A549 (cell line): ENCODE data around the gene PDLIM7. TPM values are rescaled to one million over a fixed set of nuclear protein-coding genes. Genes with fewer than 3 reads are reported as not detected.

ENCODE experiments used
- ATAC-seq, 2 experiments: fragments of 200-7000 bp in 1 of 2; fragments of >200 bp in 1 of 2; cut with Nextera tagmentation in 1 of 2; cut with Tn5 transposase in 1 of 2; 3 replicates each; pipeline versions ENCODE4 v1.8.0 to v1.9.1; 2018 to 2020; ENCODE audit warnings: mild to moderate bottlenecking in 1 of 2, moderate library complexity in 1 of 2
- CTCF ChIA-PET: fragments of 300-600 bp; sonication (Branson Sonifier 250); formaldehyde crosslinking; extraction: SDS; loops from one replicate; lab custom pipeline; 2021; ENCODE audit warnings: antibody characterized with exemption, inconsistent platforms; lab: Yijun Ruan, JAX
- POLR2A ChIA-PET: fragments of 350-600 bp; formaldehyde crosslinking; extraction: SDS; loops from one replicate; lab custom pipeline; 2021; ENCODE audit warnings: antibody characterized with exemption, inconsistent platforms; lab: Yijun Ruan, JAX
- DNase-seq, 2 experiments: peaks; one replicate each; pipeline versions ENCODE4 v3.0.0 to v3.0.0-alpha.2; 2011 to 2016; ENCODE audit warnings: low read depth in 1 of 2, low spot score in 1 of 2
- FAIRE-seq: peaks from 2 replicates; lab custom pipeline; 2011; peaks lifted over from hg19 to GRCh38; lab: Jason Lieb, UNC
- H3K27ac ChIP-seq, 2 experiments: fragments of >200 bp; sonication (Bioruptor Twin); formaldehyde crosslinking; 3 replicates each; pipeline ENCODE4 v1.5.1; 2016 to 2017
- H3K4me1 ChIP-seq: fragments of >200 bp; sonication (Bioruptor Twin); formaldehyde crosslinking; 3 replicates; pipeline ENCODE4 v1.6.1; 2016
- H3K4me2 ChIP-seq: fragments of >200 bp; sonication (Bioruptor Twin); formaldehyde crosslinking; 3 replicates; pipeline ENCODE4 v1.6.1; 2016
- H3K4me3 ChIP-seq: fragments of >200 bp; sonication (Bioruptor Twin); formaldehyde crosslinking; 3 replicates; pipeline ENCODE4 v1.5.1; 2016
- H3K9me3 ChIP-seq: fragments of >200 bp; sonication (Bioruptor Twin); formaldehyde crosslinking; 3 replicates; pipeline ENCODE4 v1.6.1; 2016
- CBX8 ChIP-seq: fragments of 200-600 bp; sonication (generic); IDR thresholded peaks from 2 replicates; pipeline ENCODE4 v1.6.1; 2016
- CEBPB ChIP-seq, 2 experiments: fragments of >200 bp in 1 of 2; sonication (Bioruptor Twin) in 1 of 2; formaldehyde crosslinking in 1 of 2; IDR thresholded peaks; 2 replicates each; pipeline ENCODE4 v1.6.1; 2012 to 2016
- CHD4 ChIP-seq: fragments of 200-600 bp; sonication (generic); IDR thresholded peaks from 2 replicates; pipeline ENCODE4 v1.6.1; 2016; ENCODE audit warnings: antibody characterized with exemption, mild to moderate bottlenecking, borderline replicate concordance
- FOSL2 ChIP-seq, 2 experiments: fragments of 450-650 bp in 1 of 2; fragments of >200 bp in 1 of 2; sonication (Bioruptor Twin) in 1 of 2; formaldehyde crosslinking; IDR thresholded peaks; 2 replicates each; pipeline versions ENCODE4 v1.5.0 to v1.6.1; 2016 to 2020; ENCODE audit warnings: mild to moderate bottlenecking in 1 of 2, moderate library complexity in 1 of 2
- FOXS1 ChIP-seq: fragments of 250-450 bp; sonication (Bioruptor Pico); IDR thresholded peaks from 2 replicates; pipeline ENCODE4 v1.5.0; 2020; ENCODE audit warnings: mild to moderate bottlenecking, moderate library complexity
- HOXA7 ChIP-seq: fragments of 250-450 bp; sonication (Bioruptor Pico); IDR thresholded peaks from 2 replicates; pipeline ENCODE4 v1.5.0; 2020; ENCODE audit warnings: mild to moderate bottlenecking, moderate library complexity
- JUN ChIP-seq, 2 experiments: fragments of >200 bp; sonication (Bioruptor Twin); formaldehyde crosslinking; IDR thresholded peaks; 2 replicates in 1 of 2; 3 replicates in 1 of 2; pipeline ENCODE4 v1.6.1; 2016 to 2017
- JUNB ChIP-seq: fragments of >200 bp; sonication (Bioruptor Twin); formaldehyde crosslinking; IDR thresholded peaks from 2 replicates; pipeline ENCODE4 v1.6.1; 2016
- KDM1A ChIP-seq: fragments of 200-600 bp; sonication (generic); IDR thresholded peaks from 2 replicates; pipeline ENCODE4 v1.6.1; 2016; ENCODE audit warnings: low read depth, mild to moderate bottlenecking
- POLR2AphosphoS2 ChIP-seq: conservative IDR thresholded peaks from 2 replicates; pipeline ENCODE4 v1.6.1; 2012; ENCODE audit warnings: low read length, improper control_type of control experiment, inconsistent platforms
- ZC3H11A ChIP-seq: fragments of 450-650 bp; IDR thresholded peaks from 2 replicates; pipeline ENCODE4 v1.6.1; 2014; ENCODE audit warnings: antibody characterized with exemption, mild to moderate bottlenecking
- ZNF302 ChIP-seq: fragments of 250-450 bp; sonication (Bioruptor Pico); IDR thresholded peaks from 2 replicates; pipeline ENCODE4 v1.9.0; 2021; ENCODE audit warnings: inconsistent platforms, mild to moderate bottlenecking, moderate library complexity
- WGBS: methylation state at CpG from one replicate; pipeline ENCODE4 v1.1.6; 2017; ENCODE audit errors: missing lambda C conversion rate; 5-methylcytosine and 5-hydroxymethylcytosine counted together
- polyA plus RNA-seq, 4 experiments: library from polyadenylated mRNA; depleted of rRNA in 3 of 4; stranded (reverse); fragments of >200 nt; fragmentation: RNase III in 1 of 4; extraction: RNeasy Plus Mini Kit Qiagen cat#74134 plus additional on column Dnase treatment in 1 of 4; gene quantifications; 2 replicates in 3 of 4; 3 replicates in 1 of 4; pipeline ENCODE4 v1.2.3, GENCODE V29; 2011 to 2017
- TF ChIP-seq, protein P1 (sequence below): IDR thresholded peaks from 2 replicates; pipeline ENCODE4 v1.6.1; 2012; ENCODE audit warnings: low read depth, borderline replicate concordance
- TF ChIP-seq, protein P2 (sequence below): fragments of >200 bp; sonication (Bioruptor Twin); formaldehyde crosslinking; IDR thresholded peaks from 3 replicates; pipeline ENCODE4 v1.5.1; 2016

Gene PDLIM7
- polyA plus RNA-seq, 2 of the 4 experiments (the other 2 are of a cell fraction), result 30.7 to 124 TPM

- TF ChIP-seq JUN (IDR thresholded peaks at IDR 0.05) (no peak), ZC3H11A (no peak), FOXS1 (CRISPR knock-in tag) (no peak), JUNB (no peak), ZNF302 (CRISPR knock-in tag) (no peak), FOSL2 (IDR thresholded peaks at IDR 0.05) (no peak), FOSL2 (CRISPR knock-in tag; IDR thresholded peaks at IDR 0.05) (no peak), CEBPB (IDR thresholded peaks at IDR 0.05) (no peak)
- TF ChIP-seq, protein P1, sequence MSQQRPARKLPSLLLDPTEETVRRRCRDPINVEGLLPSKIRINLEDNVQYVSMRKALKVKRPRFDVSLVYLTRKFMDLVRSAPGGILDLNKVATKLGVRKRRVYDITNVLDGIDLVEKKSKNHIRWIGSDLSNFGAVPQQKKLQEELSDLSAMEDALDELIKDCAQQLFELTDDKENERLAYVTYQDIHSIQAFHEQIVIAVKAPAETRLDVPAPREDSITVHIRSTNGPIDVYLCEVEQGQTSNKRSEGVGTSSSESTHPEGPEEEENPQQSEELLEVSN, result no peak
- TF ChIP-seq, protein P2, sequence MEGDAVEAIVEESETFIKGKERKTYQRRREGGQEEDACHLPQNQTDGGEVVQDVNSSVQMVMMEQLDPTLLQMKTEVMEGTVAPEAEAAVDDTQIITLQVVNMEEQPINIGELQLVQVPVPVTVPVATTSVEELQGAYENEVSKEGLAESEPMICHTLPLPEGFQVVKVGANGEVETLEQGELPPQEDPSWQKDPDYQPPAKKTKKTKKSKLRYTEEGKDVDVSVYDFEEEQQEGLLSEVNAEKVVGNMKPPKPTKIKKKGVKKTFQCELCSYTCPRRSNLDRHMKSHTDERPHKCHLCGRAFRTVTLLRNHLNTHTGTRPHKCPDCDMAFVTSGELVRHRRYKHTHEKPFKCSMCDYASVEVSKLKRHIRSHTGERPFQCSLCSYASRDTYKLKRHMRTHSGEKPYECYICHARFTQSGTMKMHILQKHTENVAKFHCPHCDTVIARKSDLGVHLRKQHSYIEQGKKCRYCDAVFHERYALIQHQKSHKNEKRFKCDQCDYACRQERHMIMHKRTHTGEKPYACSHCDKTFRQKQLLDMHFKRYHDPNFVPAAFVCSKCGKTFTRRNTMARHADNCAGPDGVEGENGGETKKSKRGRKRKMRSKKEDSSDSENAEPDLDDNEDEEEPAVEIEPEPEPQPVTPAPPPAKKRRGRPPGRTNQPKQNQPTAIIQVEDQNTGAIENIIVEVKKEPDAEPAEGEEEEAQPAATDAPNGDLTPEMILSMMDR, result no peak
Measured at GRCh38 chr5:177469750-177470525, 27.5 kb downstream of the PDLIM7 start (continued).

- POLR2A ChIA-PET, result no interaction called here
- CTCF ChIA-PET, result interaction anchor here (1.2 to 19.7 kb wide), 4 partner anchors 9 to 22 kb away, joined by 4 to 241 read pairs (median 114); partner anchors contain the start of gene PRR7
- Histone ChIP-seq H3K4me3 (no peak overlapping the region), H3K4me2 (no peak overlapping the region), H3K9me3 (peaks cover 5% of the 10 kb centered on the region; the same call in 1 of the 3 replicates), H3K4me1 (peaks cover 46% of the 10 kb centered on the region), H3K27ac (peak overlapping the region in 1 of 2 experiments; percentile 47; a peak in 1 of 6 replicates)
- FAIRE-seq (no peak), DNase-seq (peak in 1 of 2 experiments; percentile 46), ATAC-seq (peak in 1 of 2 experiments; percentile 13; a peak in 3 of 6 replicates)
- TF ChIP-seq HOXA7 (CRISPR knock-in tag) (no peak), KDM1A (0 out of 2 replicates have a peak, but pooled peaks have one; percentile 40)
- 70% methylated on average over 23 of the region's 25 CpGs for WGBS
Measured at GRCh38 chr5:177468685-177469628, 28.4 kb downstream of the PDLIM7 start.

- CTCF ChIA-PET, result interaction anchor here (1.2 to 19.7 kb wide), 4 partner anchors 9 to 23 kb away, joined by 4 to 241 read pairs (median 114); partner anchors contain the start of gene PRR7
- POLR2A ChIA-PET, result no interaction called here
- TF ChIP-seq CHD4 (no peak), CBX8 (no peak), POLR2AphosphoS2 (no peak)
- TF ChIP-seq, protein P2, result no peak
- TF ChIP-seq, all 56 proteins: peak for 0
- 86% methylated on average over 2 of the region's 2 CpGs for WGBS
- Histone ChIP-seq H3K4me2 (no peak overlapping the region), H3K9me3 (peaks cover 5% of the 10 kb centered on the region; the same call in 1 of the 3 replicates), H3K4me1 (peaks cover 44% of the 10 kb centered on the region), H3K4me3 (no peak overlapping the region), H3K27ac (no peak overlapping the region)
- ATAC-seq, result no peak
- FAIRE-seq, result no peak
- DNase-seq, result no peak
Measured at GRCh38 chr5:177468329-177468684, 29.1 kb downstream of the PDLIM7 start.
